Measurements from ENCODE around the gene CFLAR. TPM values are rescaled to one million over a fixed set of nuclear protein-coding genes. Genes with fewer than 3 reads are reported as not detected.
A peak's percentile ranks its signal among the peaks of the same experiment; 100 is the strongest.
"Not testable (repeated sequence)": the region's sequence is repeated elsewhere in the genome, so short reads cannot be mapped to it uniquely, and the experiment has no call there.

CFLAR gene
- total RNA-seq, 1 experiment from 2014 or later: 70.1 TPM

DNA sequence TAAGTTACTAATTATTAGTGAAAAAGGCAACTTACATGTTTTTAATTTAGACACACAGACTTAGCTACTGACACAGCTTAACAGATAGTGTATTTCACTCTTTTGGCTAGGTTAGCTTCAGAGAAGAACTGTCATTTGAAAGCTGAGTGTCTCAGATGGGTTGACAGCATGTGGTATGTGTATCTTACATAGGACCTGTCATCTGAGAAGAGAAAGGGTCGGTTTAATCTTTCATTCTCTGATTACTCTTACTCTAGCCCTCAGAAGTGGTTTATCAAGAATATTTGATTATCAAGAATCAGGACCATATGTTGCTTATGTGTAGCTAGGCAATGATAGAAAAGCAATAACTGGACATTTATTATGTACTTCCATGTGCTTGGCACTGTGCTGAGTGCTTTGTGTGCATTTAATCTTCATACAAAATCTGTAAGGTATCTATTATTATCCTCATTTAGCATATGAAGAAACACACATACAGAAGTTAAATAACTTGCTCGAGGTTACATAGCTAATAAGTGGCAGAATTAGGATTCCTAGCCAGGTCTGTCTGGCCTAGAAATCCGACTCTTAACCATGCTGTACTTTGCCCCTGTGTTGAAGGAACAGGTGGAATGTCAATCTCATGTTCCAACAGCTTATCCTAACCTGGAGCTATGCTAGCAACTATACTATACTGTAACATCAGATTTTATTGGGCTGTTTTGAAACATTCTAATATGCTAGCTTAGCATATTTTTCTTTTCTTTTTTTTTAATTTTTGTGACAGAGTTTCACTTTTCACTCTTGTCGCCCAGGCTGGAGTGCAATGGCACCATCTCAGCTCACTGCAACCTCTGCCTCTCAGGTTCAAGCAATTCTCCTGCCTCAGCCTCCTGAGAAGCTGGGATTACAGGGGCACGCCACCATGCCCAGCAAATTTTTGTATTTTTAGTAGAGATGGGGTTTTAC is 28.4 kb downstream of the CFLAR start:
- no peak for DNase-seq (ENCODE audit: extremely low read depth, low read depth)

DNA sequence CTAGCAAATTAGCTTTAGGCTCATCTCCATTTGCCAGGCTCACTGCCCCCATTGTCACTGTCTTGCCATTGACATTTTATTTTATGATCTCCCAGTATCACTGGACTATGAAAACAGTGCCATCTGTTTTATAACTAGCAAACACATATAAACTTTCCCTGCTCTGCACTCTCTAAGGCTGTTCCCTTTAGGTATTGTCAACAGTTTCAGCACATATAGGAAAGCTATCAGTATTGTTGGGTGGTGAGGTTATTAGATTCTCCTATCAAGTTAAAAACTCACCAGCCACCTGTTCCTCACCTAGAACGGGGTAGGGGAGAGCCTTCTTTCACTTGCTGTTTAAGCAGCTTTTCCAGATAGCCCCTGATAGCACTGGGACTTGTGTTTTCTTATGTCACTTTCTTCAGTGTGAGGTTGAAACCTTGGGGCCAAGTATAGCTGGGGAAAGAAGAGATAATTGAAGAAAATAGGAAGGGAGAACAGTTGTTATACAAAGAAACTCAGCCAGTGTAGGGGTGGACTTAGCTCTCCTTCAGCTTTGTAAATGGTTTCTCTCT is 32.5 kb downstream of the CFLAR start:
- DNase-seq (ENCODE audit: extremely low read depth, low read depth): no peak

DNA sequence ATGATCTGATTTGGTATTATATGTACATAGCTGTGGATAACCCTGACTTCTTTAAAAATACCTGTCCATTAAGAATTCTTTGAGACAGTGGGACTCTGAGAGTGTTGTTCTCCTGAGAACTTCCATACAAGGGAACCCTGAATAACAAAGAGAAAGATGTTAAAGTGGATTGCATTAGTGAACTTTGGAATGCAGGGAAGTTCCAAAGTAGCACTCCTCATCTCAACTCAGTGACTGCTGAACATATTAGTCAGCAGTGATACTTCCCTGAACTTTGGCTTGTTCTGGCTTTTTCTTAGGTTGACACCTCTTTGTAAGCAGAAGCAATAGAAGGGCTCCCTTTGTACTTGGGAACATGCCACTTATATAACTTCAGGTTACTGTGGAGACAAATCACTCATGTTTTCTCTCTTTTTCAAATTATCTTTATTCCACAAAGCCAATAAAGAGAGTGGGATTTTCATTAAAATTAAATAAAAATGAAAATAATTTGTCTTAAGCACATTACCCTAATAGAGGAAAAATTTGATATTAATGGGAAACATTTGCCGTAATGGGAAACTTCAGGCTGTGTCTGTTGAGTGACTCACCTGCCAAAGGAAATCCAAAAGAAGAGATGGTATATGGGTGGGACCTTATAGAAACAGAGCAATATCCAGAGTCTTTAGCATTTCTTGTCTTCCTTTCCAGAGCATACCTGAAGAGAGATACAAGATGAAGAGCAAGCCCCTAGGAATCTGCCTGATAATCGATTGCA is 33.3 kb downstream of the CFLAR start:
- DNase-seq (ENCODE audit: extremely low read depth, low read depth): peak; percentile 62

DNA sequence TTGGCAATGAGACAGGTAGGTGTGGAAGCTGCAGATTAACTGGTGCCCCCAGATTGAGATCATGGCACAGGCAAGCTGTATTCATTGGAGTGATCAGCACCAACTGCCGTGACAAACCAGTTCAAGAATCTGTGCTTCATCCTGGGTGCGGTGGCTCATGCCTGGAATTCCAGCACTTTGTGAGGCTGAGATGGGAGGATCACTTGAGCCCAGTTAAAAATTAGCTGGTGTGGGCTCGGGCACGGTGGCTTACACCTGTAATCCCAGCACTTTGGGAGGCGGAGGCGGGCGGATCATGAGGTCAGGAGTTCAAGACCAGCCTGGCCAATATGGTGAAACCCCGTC is 33.8 kb downstream of the CFLAR start:
- DNase-seq (ENCODE audit: extremely low read depth, low read depth): peak; percentile 60

DNA sequence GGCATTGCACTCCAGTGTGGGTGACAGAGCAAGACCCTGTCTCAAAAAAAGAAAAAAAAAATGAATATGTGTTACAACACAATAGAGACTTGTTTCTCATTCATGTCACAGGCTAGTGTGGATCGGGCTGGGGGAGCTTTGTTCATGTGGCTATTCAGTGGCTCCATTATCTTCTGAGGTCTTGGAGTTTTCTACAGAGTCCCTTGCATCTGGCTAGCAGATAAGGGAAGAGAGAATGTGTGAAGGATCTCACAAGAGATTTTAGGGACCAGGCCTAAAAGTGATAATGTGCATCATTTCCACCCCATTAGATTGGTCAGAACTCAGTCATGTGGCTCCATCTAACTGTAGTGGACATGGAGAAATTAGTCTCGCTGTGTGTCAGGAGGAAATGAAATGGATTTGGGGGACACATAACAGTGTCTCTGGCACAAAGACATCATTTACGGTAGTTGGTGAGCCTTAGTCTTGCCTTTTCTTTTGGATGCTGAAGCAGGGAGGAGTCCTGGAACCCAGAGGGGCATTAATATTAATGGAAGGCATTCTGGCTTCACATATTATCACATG is 34.6 kb downstream of the CFLAR start:
- no peak for DNase-seq (ENCODE audit: extremely low read depth, low read depth)

DNA sequence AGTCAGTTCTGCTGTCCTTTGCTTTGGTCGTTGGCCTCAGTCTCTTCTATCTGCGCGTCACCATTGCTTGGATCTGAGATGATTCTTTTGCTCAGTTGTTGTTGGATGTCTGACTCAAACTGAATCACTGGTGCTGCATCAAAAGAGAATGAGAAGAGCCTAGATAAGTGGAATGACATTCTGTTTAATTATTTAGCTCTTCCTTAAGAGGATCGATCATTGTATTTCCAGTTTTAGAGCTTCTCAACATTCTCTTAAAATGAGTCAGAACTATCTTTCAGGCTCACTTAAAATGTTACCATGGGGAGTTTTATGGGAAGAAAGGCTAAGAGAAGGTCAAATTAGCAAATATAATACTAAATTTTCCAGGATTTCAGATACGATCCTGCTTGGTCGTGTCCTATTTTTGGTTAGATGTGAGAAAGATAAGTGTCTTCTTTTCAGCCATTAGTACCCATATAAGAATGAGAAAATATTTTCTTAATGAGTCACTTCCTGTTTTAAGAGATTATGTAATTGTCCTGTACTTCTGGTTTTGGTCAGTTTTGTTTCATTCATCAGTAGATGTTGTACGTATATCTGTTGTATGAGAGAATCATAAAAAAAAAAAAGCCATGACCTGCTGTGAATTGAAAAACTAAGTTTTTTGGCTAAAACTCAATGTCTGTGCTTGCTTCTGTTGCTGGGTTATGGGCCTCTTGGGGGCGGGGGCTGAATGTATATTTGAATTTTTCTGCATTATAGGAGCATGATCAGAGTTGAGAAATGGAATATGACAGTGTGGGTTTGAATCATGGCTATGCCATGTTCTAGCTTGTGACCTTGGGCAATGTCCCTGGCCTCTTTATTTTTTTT is 35.4 kb downstream of the CFLAR start:
- DNase-seq (ENCODE audit: extremely low read depth, low read depth): peak; percentile 74

DNA sequence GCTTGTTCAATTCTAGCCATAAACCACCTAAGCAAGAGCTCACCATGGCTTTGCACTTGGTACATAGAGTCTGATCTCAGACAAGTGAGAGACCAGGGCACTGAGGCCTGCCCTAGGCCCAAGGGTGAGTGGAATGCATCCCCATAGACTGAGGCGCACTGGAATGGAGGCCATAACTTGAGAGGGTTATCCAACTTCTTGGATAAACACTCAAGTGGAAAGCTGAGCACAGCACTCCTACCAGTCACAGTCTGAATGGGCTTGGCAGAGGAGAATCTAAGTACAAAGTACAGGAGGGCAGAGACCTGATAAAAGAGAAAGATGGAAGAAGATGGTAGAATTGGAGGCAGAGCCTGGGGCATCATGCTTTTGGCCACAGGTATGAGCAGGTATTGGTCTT is 36.6 kb downstream of the CFLAR start:
- no peak for DNase-seq (ENCODE audit: extremely low read depth, low read depth)

DNA sequence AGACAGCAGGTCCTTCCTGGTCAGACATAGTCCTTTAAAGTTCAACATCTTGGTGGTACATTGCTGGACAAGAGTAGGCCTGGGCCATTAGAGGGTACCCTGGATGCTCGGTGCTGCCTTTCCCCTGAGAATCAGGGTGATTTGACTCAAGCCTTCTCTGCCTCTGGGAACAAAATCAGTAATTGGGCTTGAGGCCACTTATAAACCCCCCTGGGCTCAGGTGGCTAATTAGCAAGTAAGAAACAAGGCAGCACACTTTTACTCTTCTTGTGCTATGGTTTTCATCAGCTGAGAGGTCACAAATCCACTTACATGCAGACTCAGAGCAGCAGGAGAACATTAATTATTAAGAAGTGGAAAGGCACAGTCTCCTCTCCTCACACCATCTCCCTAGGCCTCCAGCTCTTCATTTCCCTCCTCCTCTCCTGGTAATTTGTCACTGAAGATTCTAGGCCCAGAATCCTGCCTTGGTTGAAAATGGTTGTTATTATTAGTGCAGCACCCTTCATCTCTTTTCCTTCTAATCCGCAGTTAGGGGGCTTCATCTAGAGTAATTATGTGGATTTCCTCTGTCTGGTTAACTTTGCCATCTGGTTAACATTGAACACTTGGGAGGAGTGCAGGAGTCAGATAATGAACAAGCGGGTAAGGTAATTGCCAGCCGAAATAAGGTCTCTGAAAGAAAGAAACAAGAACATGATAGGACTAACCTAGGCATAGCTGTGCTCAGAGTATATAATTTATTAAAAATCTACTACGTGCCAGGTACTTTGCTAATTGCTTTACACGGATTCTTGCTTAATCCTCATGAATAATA is 37.2 kb downstream of the CFLAR start:
- DNase-seq (ENCODE audit: extremely low read depth, low read depth): no peak

DNA sequence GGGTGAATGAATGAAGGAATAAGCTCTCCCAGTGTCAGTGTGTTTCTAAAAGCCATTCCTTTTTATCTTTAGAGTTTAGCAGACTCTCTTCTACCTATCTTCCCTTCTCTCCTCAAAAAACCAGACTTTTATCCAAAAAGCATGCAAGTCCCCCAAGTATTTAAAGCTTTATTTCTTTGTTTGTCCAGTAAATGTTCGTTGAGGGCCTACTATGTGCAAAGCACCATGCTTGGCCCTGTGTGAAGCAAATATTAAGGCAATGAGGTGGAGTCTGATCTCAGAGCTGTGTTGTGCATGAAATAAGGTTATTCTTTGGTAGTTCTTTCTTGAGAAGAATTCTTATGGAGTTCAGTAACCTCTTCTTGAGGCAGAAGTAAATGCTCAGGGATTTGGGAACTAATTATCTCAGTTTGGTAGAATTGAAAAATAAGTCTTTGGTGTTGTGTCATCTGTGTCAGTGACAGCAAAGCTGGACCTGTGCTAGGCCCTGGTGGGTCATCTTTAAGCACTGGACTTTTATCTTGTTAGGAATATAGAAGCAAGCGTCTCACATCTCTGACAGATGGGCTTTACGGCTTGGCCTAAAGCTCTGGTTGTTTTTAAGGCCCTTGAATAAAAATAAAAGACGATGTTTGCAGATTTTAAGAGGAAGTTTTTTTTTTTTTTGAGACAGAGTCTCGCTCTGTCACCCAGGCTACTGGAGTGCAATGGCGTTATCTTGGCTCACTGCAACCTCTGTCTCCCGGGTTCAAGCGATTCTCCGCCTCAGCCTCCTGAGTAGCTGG is 38.8 kb downstream of the CFLAR start:
- DNase-seq (ENCODE audit: extremely low read depth, low read depth): no peak

DNA sequence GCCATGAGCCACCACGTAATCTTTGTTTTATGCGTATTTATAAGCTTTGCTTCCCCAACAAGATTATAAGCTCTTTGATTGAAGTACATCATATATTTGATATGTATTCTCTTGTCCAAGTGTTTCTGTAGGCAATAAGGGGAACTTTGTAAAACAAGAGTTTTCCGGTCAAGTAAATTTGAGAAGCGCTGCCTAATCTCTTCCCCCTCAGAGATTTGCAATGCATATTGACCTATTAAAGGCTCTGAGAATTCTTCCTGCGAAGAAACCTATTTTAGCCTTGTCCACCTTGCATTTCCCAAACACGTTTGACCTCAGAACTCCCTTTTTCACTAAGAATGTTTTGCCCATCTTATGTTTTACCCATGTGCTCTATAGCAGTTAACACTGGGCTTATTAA is 40.1 kb downstream of the CFLAR start:
- no peak for DNase-seq (ENCODE audit: extremely low read depth, low read depth)

DNA sequence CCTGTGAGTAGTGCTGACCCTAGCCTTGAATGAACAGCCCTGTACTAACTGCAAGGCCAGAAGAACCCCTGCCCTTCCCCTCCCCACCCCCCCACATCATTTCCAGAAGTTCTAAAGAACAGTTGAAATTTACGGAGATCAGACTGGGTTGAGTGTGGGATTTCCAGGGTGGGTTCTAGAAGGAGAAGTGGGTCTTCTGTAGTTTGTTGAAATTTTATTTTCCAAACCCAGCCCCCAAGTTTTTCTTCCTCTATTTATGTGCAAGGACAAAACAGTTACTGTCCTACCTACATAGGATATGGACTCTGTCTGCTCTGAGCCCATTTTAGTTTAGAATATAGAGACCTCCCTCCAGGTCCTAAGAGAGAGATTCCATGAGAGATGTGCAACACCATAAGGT is 40.7 kb downstream of the CFLAR start:
- DNase-seq (ENCODE audit: extremely low read depth, low read depth): no peak

DNA sequence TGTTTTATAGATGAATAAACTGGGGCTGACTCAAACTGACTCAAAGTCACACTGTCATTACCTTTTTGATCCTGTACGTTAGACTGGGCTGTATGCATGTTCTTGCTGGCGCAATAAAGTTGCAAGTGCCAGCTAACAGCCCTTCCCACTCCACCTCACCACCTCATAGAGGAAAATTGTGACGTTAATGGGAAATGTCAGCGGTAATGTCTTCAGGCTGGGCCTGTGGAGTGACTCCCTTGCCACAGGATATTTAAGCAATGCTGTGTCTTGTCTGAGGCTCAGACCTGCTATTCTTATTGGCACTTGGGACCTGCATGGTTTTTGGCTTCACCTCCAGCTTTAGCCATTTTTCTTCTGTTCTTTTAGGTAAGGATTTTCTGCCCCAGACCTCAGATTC is 41.7 kb downstream of the CFLAR start:
- peak; percentile 73 for DNase-seq (ENCODE audit: extremely low read depth, low read depth)

DNA sequence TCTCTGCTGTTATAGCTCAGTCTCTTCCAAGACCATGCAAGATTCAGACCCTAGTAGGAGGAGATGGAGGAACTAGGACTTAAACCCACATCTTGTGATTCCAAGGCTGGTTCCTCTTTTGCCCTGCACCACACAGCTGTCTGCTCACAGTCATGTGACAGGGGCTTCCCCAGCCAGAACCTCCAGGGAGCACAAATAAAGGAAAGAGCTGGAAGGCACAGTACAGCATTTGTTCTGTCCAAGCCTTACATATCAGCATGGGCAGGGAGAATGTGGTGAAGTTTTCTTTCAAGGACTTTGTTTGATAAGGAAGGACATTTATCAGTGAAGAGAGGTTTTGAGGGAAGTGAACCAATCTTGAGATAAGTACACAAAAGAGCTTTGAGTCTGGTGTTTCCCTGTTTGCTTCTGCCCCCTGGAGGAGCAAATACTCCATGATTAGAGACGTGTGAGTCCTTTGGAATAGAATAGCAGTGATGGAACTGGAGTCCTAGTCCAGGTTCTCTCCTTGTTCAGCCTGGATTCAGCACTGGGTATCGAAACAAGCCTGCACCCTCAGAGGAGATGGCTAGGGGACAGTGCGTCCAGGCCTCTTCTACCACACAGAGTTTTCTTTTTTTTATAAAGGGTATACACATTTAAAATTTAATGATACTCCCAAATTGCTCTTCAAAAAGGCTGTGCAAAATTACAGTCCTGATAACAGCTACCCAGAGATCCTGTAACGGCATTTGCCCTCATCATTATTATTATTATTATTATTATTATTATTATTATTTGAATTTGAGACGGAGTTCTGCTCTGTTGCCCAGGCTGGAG is 42.4 kb downstream of the CFLAR start:
- peak; percentile 85 for DNase-seq (ENCODE audit: extremely low read depth, low read depth)

DNA sequence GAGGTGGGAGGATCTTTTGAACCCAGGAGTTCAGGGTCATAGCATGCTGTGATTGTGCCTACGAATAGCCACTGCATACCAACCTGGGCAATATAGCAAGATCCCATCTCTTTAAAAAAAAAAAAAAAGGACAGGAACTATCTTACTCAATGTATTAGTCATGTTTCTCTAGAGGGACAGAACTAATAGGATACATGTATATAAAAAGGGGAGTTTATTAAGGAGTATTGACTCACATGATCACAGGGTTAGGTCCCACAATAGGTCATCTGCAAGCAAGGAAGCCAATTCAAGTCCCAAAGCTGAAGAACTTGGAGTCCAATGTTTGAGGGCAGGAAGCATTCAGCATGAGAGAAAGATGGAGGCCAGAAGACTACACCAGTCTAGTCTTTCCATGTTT is 48.2 kb downstream of the CFLAR start:
- DNase-seq (ENCODE audit: extremely low read depth, low read depth): no peak

DNA sequence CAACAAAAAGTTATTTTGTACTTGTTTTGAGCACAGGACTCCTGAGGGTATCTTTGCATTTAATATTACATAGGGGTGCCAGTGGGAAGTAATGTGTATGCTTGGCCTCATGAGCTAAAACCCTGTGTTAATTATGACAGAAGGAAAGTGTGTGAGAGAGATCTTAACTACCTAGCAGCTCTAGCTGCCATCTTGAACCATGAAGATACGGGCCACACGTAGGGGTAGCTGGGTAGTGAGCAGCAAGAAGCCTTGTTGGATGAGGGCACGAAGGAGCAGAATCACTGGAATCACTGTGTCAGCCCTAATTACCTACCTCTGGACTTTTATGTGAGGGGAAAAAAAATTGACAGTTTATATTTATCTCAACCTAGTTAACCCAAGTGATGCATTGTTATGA is 51.6 kb downstream of the CFLAR start:
- DNase-seq (ENCODE audit: extremely low read depth, low read depth): no peak

DNA sequence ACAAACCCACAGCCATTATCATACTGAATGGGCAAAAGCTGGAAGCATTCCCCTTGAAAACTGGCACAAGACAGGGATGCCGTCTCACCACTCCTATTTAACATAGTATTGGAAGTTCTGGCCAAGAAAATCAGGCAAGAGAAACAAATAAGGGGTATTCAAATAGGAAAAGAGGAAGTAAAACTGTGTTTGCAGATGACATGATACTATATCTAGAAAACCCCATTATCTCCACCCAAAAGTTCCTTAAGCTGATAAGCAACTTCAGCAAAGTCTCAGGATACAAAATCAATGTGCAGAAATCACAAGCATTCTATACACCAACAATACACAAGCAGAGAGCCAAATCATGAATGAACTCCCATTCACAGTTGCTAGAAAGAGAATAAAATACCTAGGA is 52.5 kb downstream of the CFLAR start:
- not testable (repeated sequence) for DNase-seq (ENCODE audit: extremely low read depth, low read depth)

DNA sequence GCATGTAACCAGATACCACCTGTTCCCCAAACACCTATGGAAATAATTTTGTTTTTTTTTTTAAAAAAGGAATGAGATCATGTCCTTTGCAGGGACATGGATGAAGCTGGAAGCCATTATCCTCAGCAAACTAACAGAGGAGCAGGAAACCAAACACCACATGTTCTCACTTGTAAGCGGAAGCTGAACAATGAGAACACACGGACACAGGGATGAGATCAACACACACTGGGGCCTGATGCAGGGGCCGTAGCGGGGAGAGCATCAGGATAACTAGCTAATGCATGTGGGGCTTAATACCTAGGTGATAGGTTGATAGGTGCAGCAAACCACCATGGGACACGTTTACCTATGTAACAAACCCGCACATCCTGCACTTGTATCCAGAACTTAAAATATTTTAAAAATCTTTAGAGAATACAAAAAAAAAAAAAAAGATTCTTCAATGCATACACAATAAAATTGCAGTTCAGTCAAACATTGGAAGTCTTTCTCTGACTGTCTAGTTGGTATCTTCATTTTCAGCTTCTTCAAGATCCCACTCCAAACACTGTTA is 55.4 kb downstream of the CFLAR start:
- no peak for DNase-seq (ENCODE audit: extremely low read depth, low read depth)

DNA sequence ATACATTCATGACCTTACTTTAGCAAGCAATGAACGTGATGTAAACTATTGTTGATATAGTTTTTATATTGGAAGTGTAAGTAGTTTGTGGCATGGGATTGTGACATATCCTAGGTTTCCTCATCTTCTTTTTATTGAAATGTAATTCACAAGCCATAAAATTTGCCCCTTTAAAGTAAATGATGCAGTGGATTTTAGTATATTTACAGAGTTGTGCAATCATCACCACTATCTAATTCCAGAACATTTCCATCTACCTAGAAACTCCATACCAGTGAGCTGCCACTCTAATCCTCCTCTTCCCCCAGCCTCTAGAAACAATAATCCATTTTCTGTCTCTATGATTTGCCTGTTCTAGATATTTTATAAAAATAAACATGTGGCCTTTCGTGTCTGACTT is 56.3 kb downstream of the CFLAR start:
- no peak for DNase-seq (ENCODE audit: extremely low read depth, low read depth)
